IPS-20b (cell line): Measurements from ENCODE around the gene GALNT11.
"Not testable (repeated sequence)": the region's sequence is repeated elsewhere in the genome, so short reads cannot be mapped to it uniquely, and the experiment has no call there.

Experiments used
- H3K27ac ChIP-seq: one replicate; pipeline ENCODE4 v1.5.1; 2013; ENCODE audit warnings: low read length
- H3K27me3 ChIP-seq: 2 replicates; pipeline ENCODE4 v1.6.1; 2013; ENCODE audit warnings: mild to moderate bottlenecking, low read length, inconsistent platforms; ENCODE audit not compliant: insufficient read depth
- H3K36me3 ChIP-seq: 2 replicates; pipeline ENCODE4 v1.6.1; 2013; ENCODE audit warnings: low read depth, mild to moderate bottlenecking, inconsistent platforms, low read length, moderate library complexity; ENCODE audit not compliant: insufficient read depth
- H3K4me1 ChIP-seq: 2 replicates; pipeline ENCODE4 v1.6.1; 2013; ENCODE audit warnings: mild to moderate bottlenecking, control low read depth, inconsistent platforms, low read length, moderate library complexity; ENCODE audit not compliant: insufficient read depth
- H3K4me3 ChIP-seq: 2 replicates; pipeline ENCODE4 v1.5.1; 2013; ENCODE audit warnings: mild to moderate bottlenecking, low read length, inconsistent platforms
- H3K9ac ChIP-seq: 2 replicates; pipeline ENCODE4 v1.6.1; 2013; ENCODE audit warnings: low read depth, mild to moderate bottlenecking, inconsistent platforms, low read length, moderate library complexity
- H3K9me3 ChIP-seq: 2 replicates; pipeline ENCODE4 v1.6.1; 2013; ENCODE audit warnings: mild to moderate bottlenecking, low read depth, low read length, inconsistent platforms; ENCODE audit not compliant: insufficient read depth

The GALNT11 gene

GRCh38 chr7:152011860-152012259, 13.6 kb upstream of the GALNT11 start:
- peaks cover 5% of the 10 kb centered on the region; the same call in 1 of the 2 replicates for H3K9me3 ChIP-seq
- no peaks in the 10 kb centered on the region for H3K4me1 ChIP-seq
- no peak overlapping the region for H3K9ac ChIP-seq
- no peak overlapping the region for H3K4me3 ChIP-seq
- H3K27ac ChIP-seq = no peak overlapping the region
- H3K36me3 ChIP-seq = no peaks in the 10 kb centered on the region
- H3K27me3 ChIP-seq = no peaks in the 10 kb centered on the region

DNA sequence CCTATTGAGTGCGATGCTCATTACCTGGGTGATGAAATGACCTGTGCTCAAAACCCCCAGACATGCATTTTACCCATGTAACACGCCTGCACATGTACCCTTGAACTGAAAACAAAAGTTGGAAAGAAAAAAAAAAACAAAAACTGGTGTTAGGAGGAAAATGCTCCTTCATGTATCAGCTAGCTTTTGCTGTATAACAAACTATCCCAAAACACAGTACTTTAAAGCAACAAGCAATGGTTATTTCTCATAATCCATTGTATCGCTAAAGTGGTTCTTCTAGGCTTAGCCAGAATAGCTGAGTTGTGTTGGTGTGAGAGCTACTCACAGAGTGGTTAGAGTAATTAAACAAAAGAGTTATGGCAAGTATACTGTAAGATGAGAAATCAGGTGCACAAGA, 12.2 kb upstream of the GALNT11 start:
- no peak overlapping the region for H3K4me3 ChIP-seq
- no peaks in the 10 kb centered on the region for H3K4me1 ChIP-seq
- H3K9ac ChIP-seq = no peak overlapping the region
- H3K27me3 ChIP-seq = no peaks in the 10 kb centered on the region
- H3K9me3 ChIP-seq = peaks cover 5% of the 10 kb centered on the region; the same call in 1 of the 2 replicates
- H3K36me3 ChIP-seq = no peaks in the 10 kb centered on the region
- H3K27ac ChIP-seq = no peak overlapping the region

DNA sequence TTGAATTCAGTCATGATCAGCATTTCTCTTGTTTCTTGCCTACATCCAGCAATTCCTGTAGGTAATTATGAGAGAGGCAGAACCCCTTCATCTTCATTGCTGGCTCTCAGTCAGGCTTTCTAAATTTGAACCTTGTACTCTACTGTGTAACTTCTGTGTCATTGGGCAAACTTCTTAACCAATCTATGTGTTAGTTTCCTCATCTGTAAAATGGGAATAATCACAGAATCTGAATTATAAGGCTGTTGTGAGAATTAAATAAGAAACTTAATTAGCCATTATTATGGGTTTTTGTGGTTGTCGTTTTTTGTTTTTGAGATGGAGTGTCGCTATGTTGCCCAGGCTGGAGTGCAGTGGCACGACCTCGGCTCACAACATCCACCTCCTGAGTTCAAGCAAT, 11.5 kb upstream of the GALNT11 start:
- Histone ChIP-seq H3K9me3 (peaks cover 5% of the 10 kb centered on the region; the same call in 1 of the 2 replicates), H3K27ac (no peak overlapping the region), H3K36me3 (no peaks in the 10 kb centered on the region), H3K27me3 (no peaks in the 10 kb centered on the region), H3K4me1 (no peaks in the 10 kb centered on the region), H3K9ac (no peak overlapping the region), H3K4me3 (no peak overlapping the region)

DNA sequence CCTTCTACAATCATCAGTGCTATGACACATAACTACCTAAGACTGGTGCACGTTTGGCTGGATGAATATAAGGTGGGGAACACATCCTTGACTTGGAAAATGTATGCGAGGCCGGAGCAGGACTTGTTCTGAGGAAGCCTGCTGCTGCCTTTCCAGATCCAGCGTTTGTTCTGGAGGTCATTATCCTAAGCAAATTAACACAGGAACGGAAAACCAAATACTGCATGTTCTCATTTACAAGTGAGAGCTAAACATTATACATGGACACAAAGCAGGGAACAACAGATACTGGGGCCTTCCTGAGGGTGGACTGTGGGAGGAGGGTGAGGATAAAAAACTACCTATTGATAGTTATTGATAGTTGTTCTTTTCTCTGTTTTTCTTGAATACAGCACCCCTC, 10.8 kb upstream of the GALNT11 start:
- no peaks in the 10 kb centered on the region for H3K27me3 ChIP-seq
- no peak overlapping the region for H3K27ac ChIP-seq
- peaks cover 5% of the 10 kb centered on the region; the same call in 1 of the 2 replicates for H3K9me3 ChIP-seq
- H3K4me3 ChIP-seq = no peak overlapping the region
- H3K9ac ChIP-seq = no peak overlapping the region
- no peaks in the 10 kb centered on the region for H3K36me3 ChIP-seq
- no peaks in the 10 kb centered on the region for H3K4me1 ChIP-seq

DNA sequence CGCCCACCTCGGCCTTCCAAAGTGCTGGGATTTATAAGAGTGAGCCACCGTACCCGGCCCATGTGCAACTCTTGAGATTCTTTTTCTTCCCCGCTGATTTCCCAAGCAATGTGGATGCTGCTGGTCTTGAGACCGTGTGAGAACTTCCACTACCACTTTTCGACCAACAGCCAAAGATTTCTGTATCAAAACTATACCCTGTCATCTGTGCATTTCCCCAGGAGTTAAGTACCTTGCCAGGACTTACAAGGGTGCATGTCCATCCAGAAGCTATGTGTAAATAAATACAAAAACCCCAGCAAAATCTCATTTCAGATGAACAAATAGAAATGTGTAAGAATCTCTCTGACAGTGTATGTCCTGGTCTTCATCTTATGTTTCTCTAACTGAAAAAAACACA, 9.9 kb upstream of the GALNT11 start:
- Histone ChIP-seq H3K9me3 (peaks cover 5% of the 10 kb centered on the region; the same call in 1 of the 2 replicates), H3K9ac (no peak overlapping the region), H3K4me3 (no peak overlapping the region), H3K27me3 (no peaks in the 10 kb centered on the region), H3K27ac (no peak overlapping the region), H3K4me1 (no peaks in the 10 kb centered on the region), H3K36me3 (no peaks in the 10 kb centered on the region)

GRCh38 chr7:152016947-152017346, 8.5 kb upstream of the GALNT11 start:
- no peak overlapping the region for H3K9ac ChIP-seq
- H3K27ac ChIP-seq = no peak overlapping the region
- H3K4me1 ChIP-seq = no peaks in the 10 kb centered on the region
- peaks cover 5% of the 10 kb centered on the region; the same call in 1 of the 2 replicates for H3K9me3 ChIP-seq
- no peaks in the 10 kb centered on the region for H3K27me3 ChIP-seq
- no peak overlapping the region for H3K4me3 ChIP-seq
- no peaks in the 10 kb centered on the region for H3K36me3 ChIP-seq

DNA sequence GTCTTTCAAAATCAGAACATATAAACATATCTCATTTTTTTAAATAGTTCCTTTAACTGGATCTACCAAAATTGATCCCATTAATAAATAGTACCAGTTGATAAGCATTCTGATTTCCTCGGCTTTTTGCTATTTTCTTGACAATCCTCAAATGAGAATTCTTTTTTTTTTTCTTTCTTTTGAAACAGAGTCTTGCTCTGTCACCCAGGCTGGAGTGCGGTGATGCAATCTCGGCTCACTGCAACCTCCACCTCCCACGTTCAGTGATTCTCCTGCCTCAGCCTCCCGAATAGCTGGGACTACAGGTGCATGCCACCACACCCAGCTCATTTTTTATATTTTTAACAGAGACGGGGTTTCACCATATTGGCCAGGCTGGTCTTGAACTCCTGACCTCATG, 7.8 kb upstream of the GALNT11 start:
- not testable (repeated sequence) for H3K36me3 ChIP-seq, H3K27ac ChIP-seq, H3K27me3 ChIP-seq, H3K9me3 ChIP-seq, H3K4me3 ChIP-seq, H3K4me1 ChIP-seq, H3K9ac ChIP-seq

- not testable (repeated sequence) for H3K27ac ChIP-seq, H3K9me3 ChIP-seq, H3K9ac ChIP-seq
Measured at GRCh38 chr7:152021740-152022139, 3.7 kb upstream of the GALNT11 start.

DNA sequence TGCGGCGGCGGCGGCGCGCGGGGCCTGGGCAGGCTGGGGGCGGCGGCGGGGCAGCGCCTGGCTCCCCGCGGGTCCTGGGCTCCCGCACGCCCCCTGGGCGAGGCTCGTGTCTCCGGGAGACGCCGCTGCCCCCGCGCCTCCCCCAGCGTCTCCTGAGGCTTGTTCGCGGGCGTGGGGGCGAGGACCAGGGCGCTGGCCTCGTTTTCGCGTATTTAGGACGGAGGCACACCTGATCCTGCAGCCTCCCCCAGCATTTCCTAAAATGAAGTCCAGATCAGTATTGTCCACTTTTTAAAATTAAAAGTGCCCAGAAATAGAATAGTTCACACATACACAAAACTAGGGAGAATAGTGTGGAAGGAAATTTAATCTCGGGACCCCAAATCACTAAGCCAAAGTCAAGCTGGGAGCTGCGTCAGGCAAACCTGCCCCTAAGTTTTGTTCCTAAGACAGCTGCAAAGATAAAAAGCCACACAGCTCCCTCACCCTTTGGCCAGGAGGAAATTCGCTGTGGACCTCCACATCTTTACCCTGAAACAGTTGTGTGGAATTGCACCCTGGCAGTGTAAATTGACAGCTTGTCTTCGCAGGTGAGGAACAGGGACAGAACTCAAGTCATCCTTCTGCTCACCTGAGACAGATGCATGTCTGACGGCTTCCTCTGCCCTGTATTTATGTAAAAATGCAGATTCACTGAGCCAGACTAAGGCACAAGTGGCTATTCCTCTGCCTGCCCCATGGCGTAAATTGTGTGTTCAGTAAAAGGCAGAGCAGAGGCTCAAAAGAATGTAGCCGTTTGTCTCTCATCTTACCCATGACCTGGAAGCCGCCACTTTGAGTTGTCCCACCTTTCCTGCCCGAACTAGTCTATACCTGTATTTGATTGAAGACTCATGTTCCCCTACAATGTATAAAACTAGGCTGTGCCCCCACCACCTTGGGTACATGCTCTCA, 740 bp downstream of the GALNT11 start:
- Histone ChIP-seq H3K9me3 (no peaks in the 10 kb centered on the region), H3K27me3 (peaks cover 18% of the 10 kb centered on the region), H3K27ac (no peak overlapping the region), H3K4me3 (peak overlapping the region; percentile 86), H3K36me3 (peaks cover 10% of the 10 kb centered on the region), H3K4me1 (0 out of 2 replicates have a peak, but pooled peaks cover 3% of the 10 kb centered on the region), H3K9ac (peak overlapping the region; percentile 77; the same call in 1 of the 2 replicates)

More at GRCh38 chr7:152021740-152022139, 3.7 kb upstream of the GALNT11 start:
- not testable (repeated sequence) for H3K4me1 ChIP-seq, H3K36me3 ChIP-seq, H3K4me3 ChIP-seq
- H3K27me3 ChIP-seq = peaks cover 18% of the 10 kb centered on the region

DNA sequence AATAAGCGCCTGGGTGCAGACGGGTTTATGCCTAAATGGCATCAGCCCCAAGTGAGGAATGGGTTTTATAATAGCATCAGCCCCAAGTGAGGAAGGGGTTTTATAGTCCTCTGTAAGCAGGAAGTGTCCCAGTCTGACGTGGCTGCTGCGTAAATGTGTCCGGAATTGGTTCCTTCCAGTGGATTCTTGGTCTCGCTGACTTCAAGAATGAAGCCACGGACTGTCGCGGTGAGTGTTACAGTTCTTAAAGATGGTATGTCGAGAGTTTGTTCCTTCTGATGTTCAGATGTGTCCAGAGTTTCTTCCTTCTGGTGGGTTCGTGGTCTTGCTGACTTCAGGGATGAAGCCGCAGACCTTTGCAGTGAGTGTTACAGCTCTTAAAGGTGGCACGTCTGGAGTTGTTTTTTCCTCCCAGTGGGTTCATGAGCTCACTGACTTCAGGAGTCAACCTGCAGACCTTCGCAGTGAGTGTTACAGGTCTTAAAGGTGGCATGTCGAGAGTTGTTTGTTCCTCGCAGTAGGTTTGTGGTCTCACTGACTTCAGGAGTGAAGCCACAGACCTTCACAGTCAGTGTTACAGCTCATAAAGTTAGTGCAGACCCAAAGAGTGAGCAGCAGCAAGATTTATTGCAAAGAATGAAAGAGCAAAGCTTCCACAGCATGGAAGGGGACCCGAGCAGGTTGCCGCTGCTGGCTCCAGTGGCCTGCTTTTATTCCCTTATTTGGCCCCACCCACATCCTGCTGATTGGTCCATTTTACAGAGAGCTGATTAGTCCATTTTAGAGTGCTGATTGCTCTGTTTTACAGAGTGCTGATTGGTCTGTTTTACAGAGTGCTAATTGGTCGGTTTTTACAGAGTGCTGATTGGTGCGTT, 2.3 kb downstream of the GALNT11 start:
- peaks cover 18% of the 10 kb centered on the region for H3K27me3 ChIP-seq
- not testable (repeated sequence) for H3K4me3 ChIP-seq, H3K9me3 ChIP-seq, H3K27ac ChIP-seq, H3K36me3 ChIP-seq, H3K9ac ChIP-seq, H3K4me1 ChIP-seq

DNA sequence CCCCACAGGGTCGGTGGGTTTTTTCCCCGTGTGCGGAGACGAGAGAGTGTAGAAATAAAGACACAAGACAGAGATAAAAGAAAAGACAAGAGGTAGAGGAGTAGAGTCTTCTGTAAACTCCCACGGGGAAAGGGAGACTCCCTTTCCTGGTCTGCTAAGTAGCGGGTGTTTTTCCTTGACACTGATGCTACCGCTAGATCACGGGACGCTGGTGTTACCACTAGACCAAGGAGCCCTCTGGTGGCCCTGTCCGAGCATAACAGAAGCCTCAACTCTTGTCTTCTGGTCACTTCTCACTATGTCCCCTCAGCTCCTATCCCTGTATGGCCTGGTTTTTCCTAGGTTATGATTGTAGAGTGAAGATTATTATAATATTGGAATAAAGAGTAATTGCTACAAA, 4.6 kb downstream of the GALNT11 start:
- not testable (repeated sequence) for H3K9ac ChIP-seq, H3K9me3 ChIP-seq, H3K27ac ChIP-seq, H3K4me3 ChIP-seq, H3K36me3 ChIP-seq
- peaks cover 14% of the 10 kb centered on the region; the same call in 1 of the 2 replicates for H3K27me3 ChIP-seq
- peaks cover 10% of the 10 kb centered on the region; the same call in 1 of the 2 replicates for H3K4me1 ChIP-seq
